ENCODE data around the gene PXDC1. TPM values are rescaled to one million over a fixed set of nuclear protein-coding genes. Genes with fewer than 3 reads are reported as not detected.
"Not testable (repeated sequence)": the region's sequence is repeated elsewhere in the genome, so short reads cannot be mapped to it uniquely, and the experiment has no call there.

PXDC1 gene
- total RNA-seq, 2 experiments from 2014 or later = 0.29 to 0.36 TPM

- TF ChIP-seq CTCF (IDR thresholded peaks at IDR 0.05) = no peak
- no peaks in the 10 kb centered on the region for H3K4me1 Mint-ChIP-seq (ENCODE audit: low read depth)
- intact Hi-C loops (cut with micrococcal nuclease) = no loop called here
Observed at GRCh38 chr6:3755637-3756545, 4.4 kb upstream of the PXDC1 start.

GRCh38 chr6:3754776-3755175 lies 3.3 kb upstream of the PXDC1 start:
- Mint-ChIP-seq H3K27me3 (peaks cover 21% of the 10 kb centered on the region), H3K27ac (no peak overlapping the region), H3K4me3 (no peak overlapping the region), H3K4me1 (ENCODE audit: low read depth) (no peaks in the 10 kb centered on the region), H3K9me3 (no peaks in the 10 kb centered on the region), H3K36me3 (ENCODE audit: low read depth) (no peaks in the 10 kb centered on the region)
- ChIA-PET CTCF (interaction anchor here (1.1 to 3.0 kb wide), 3 partner anchors 12 to 22 kb away, joined by 3 to 16 read pairs (median 3); no protein-coding TSS in a partner anchor), POLR2A (interaction anchor here (0.8 to 0.9 kb wide), 2 partner anchors 9 to 32 kb away, joined by 3 to 4 read pairs; no protein-coding TSS in a partner anchor)
- no peak for TF ChIP-seq CTCF (IDR thresholded peaks at IDR 0.05)
- intact Hi-C loops (cut with micrococcal nuclease) = no loop called here
- DNase-seq = no peak
- no peak for ATAC-seq

More at GRCh38 chr6:3755637-3756545, 4.4 kb upstream of the PXDC1 start:
- DNase-seq (no peak), ATAC-seq (no peak)
- ChIA-PET POLR2A (no interaction called here), CTCF (interaction anchor here (0.7 to 3.0 kb wide), 5 partner anchors 10 to 26 kb away, joined by 3 to 16 read pairs (median 3); no protein-coding TSS in a partner anchor)
- H3K36me3 Mint-ChIP-seq (ENCODE audit: low read depth) = no peaks in the 10 kb centered on the region
- H3K4me3 Mint-ChIP-seq = no peak overlapping the region
- H3K9me3 Mint-ChIP-seq = no peaks in the 10 kb centered on the region
- no peak overlapping the region for H3K27ac Mint-ChIP-seq
- peaks cover 18% of the 10 kb centered on the region for H3K27me3 Mint-ChIP-seq

GRCh38 chr6:3754032-3754725 lies 2.7 kb upstream of the PXDC1 start:
- ATAC-seq; H3K36me3 Mint-ChIP-seq (ENCODE audit: low read depth); H3K4me1 Mint-ChIP-seq (ENCODE audit: low read depth); H3K4me3 Mint-ChIP-seq; H3K27ac Mint-ChIP-seq; intact Hi-C loops (cut with micrococcal nuclease); H3K9me3 Mint-ChIP-seq; DNase-seq: not testable (repeated sequence)
- peaks cover 26% of the 10 kb centered on the region for H3K27me3 Mint-ChIP-seq
- ChIA-PET POLR2A (interaction anchor here (0.9 kb wide), 1 partner anchor 32 kb away, joined by 3 read pairs; no protein-coding TSS in a partner anchor), CTCF (interaction anchor here (1.1 to 3.0 kb wide), 2 partner anchors 11 to 21 kb away, joined by 3 to 16 read pairs; no protein-coding TSS in a partner anchor)

- Mint-ChIP-seq H3K27me3 (peaks cover 28% of the 10 kb centered on the region), H3K27ac (no peak overlapping the region), H3K4me3 (peak overlapping the region; percentile 4), H3K36me3 (ENCODE audit: low read depth) (no peaks in the 10 kb centered on the region), H3K9me3 (no peaks in the 10 kb centered on the region), H3K4me1 (ENCODE audit: low read depth) (no peaks in the 10 kb centered on the region)
- intact Hi-C loops (cut with micrococcal nuclease) = no loop called here
- POLR2A ChIA-PET = no interaction called here
- no peak for ATAC-seq
- CTCF ChIA-PET = no interaction called here
- no peak for TF ChIP-seq CTCF (IDR thresholded peaks at IDR 0.05)
- no peak for DNase-seq
Observed at GRCh38 chr6:3753228-3753835, 1.8 kb upstream of the PXDC1 start.

- ATAC-seq = no peak
- Mint-ChIP-seq H3K27me3 (peaks cover 29% of the 10 kb centered on the region), H3K4me3 (peak overlapping the region; percentile 43), H3K4me1 (ENCODE audit: low read depth) (no peaks in the 10 kb centered on the region), H3K9me3 (no peaks in the 10 kb centered on the region), H3K27ac (no peak overlapping the region), H3K36me3 (ENCODE audit: low read depth) (no peaks in the 10 kb centered on the region)
- intact Hi-C loops (cut with micrococcal nuclease) = no loop called here
- no peak for DNase-seq
- POLR2A ChIA-PET = no interaction called here
- CTCF ChIA-PET = interaction anchor here (1.3 kb wide), 1 partner anchor 225 kb away, joined by 5 read pairs; no protein-coding TSS in a partner anchor
- no peak for TF ChIP-seq CTCF (IDR thresholded peaks at IDR 0.05)
Observed at GRCh38 chr6:3752531-3753227, 1.2 kb upstream of the PXDC1 start.
